H9 (cell line): ENCODE results near the gene SRM. TPM values are rescaled to one million over a fixed set of nuclear protein-coding genes. Genes with fewer than 3 reads are reported as not detected.

Source experiments
- DNase-seq: peaks from one replicate; pipeline ENCODE4 v3.0.0-alpha.2; 2017
- H2AFZ ChIP-seq: one replicate; pipeline ENCODE4 v1.6.1; 2013; ENCODE audit warnings: mild to moderate bottlenecking, low read length, control low read depth, moderate library complexity
- H2AK5ac ChIP-seq: 2 replicates; pipeline ENCODE4 v1.6.1; 2013; ENCODE audit warnings: low read length, control low read depth, mixed read lengths; ENCODE audit not compliant: insufficient read length
- H2BK120ac ChIP-seq: one replicate; pipeline ENCODE4 v1.6.1; 2013; ENCODE audit warnings: low read depth, mild to moderate bottlenecking, low read length, control low read depth, inconsistent platforms; ENCODE audit not compliant: poor library complexity, severe bottlenecking
- H2BK12ac ChIP-seq: 2 replicates; pipeline ENCODE4 v1.6.1; 2013; ENCODE audit warnings: low read length, control low read depth, mixed read lengths, low read depth; ENCODE audit not compliant: insufficient read length
- H2BK15ac ChIP-seq: 2 replicates; pipeline ENCODE4 v1.6.1; 2013; ENCODE audit warnings: low read depth, low read length, control low read depth
- H2BK20ac ChIP-seq: one replicate; pipeline ENCODE4 v1.6.1; 2013; ENCODE audit warnings: low read depth, mild to moderate bottlenecking, low read length, control low read depth, inconsistent platforms; ENCODE audit not compliant: poor library complexity, severe bottlenecking
- H2BK5ac ChIP-seq: 2 replicates; pipeline ENCODE4 v1.6.1; 2013; ENCODE audit warnings: low read length, control low read depth, mixed read lengths; ENCODE audit not compliant: insufficient read length
- H3K14ac ChIP-seq: 2 replicates; pipeline ENCODE4 v1.6.1; 2013; ENCODE audit warnings: low read length, control low read depth; ENCODE audit not compliant: insufficient read depth
- H3K18ac ChIP-seq: 2 replicates; pipeline ENCODE4 v1.6.1; 2013; ENCODE audit warnings: low read depth, mild to moderate bottlenecking, mixed read lengths, low read length, control low read depth; ENCODE audit not compliant: insufficient read length
- H3K23ac ChIP-seq: 2 replicates; pipeline ENCODE4 v1.6.1; 2013; ENCODE audit warnings: low read length, control low read depth, mixed read lengths, low read depth; ENCODE audit not compliant: insufficient read length
- H3K23me2 ChIP-seq: 2 replicates; pipeline ENCODE4 v1.6.1; 2013; ENCODE audit warnings: low read depth, mild to moderate bottlenecking, mixed read lengths, low read length, control low read depth; ENCODE audit not compliant: insufficient read length, poor library complexity, severe bottlenecking
- H3K27ac ChIP-seq: 2 replicates; pipeline ENCODE4 v1.5.1; 2013; ENCODE audit warnings: low read length, control low read depth, mixed read lengths, low read depth; ENCODE audit not compliant: insufficient read length
- H3K27me3 ChIP-seq: 2 replicates; pipeline ENCODE4 v1.6.1; 2013; ENCODE audit warnings: low read length, control low read depth, inconsistent platforms; ENCODE audit not compliant: insufficient read depth
- H3K4ac ChIP-seq: 2 replicates; pipeline ENCODE4 v1.6.1; 2013; ENCODE audit warnings: low read depth, mild to moderate bottlenecking, control low read depth, inconsistent platforms, low read length, moderate library complexity
- H3K4me1 ChIP-seq: 2 replicates; pipeline ENCODE4 v1.6.1; 2013; ENCODE audit warnings: low read length, control low read depth, inconsistent platforms; ENCODE audit not compliant: insufficient read depth
- H3K4me2 ChIP-seq: 2 replicates; pipeline ENCODE4 v1.6.1; 2013; ENCODE audit warnings: low read length, control low read depth, mixed read lengths; ENCODE audit not compliant: insufficient read length, insufficient read depth
- H3K56ac ChIP-seq: 2 replicates; pipeline ENCODE4 v1.6.1; 2013; ENCODE audit warnings: low read depth, mild to moderate bottlenecking, mixed read lengths, low read length, control low read depth; ENCODE audit not compliant: insufficient read length
- H3K79me1 ChIP-seq: 2 replicates; pipeline ENCODE4 v1.6.1; 2013; ENCODE audit warnings: low read depth, mild to moderate bottlenecking, moderate library complexity, low read length, control low read depth, inconsistent platforms; ENCODE audit not compliant: insufficient read depth, poor library complexity, severe bottlenecking
- H3K79me2 ChIP-seq: 2 replicates; pipeline ENCODE4 v1.6.1; 2013; ENCODE audit warnings: low read length, control low read depth, inconsistent platforms; ENCODE audit not compliant: insufficient read depth
- H3K9ac ChIP-seq: 2 replicates; pipeline ENCODE4 v1.6.1; 2013; ENCODE audit warnings: low read length, control low read depth, mixed read lengths; ENCODE audit not compliant: insufficient read length; ENCODE audit errors: extremely low read depth
- H3K9me3 ChIP-seq: one replicate; pipeline ENCODE4 v1.6.1; 2013; ENCODE audit warnings: low read depth, low read length, inconsistent platforms; ENCODE audit not compliant: control insufficient read depth
- H3T11ph ChIP-seq: one replicate; pipeline ENCODE4 v1.6.1; 2013; ENCODE audit warnings: mild to moderate bottlenecking, low read length, control low read depth, inconsistent platforms
- H4K20me1 ChIP-seq: one replicate; pipeline ENCODE4 v1.6.1; 2013; ENCODE audit not compliant: control insufficient read depth, insufficient read length, insufficient read depth
- H4K5ac ChIP-seq: 2 replicates; pipeline ENCODE4 v1.6.1; 2013; ENCODE audit warnings: low read depth, mild to moderate bottlenecking, mixed read lengths, low read length, control low read depth; ENCODE audit not compliant: insufficient read length
- H4K8ac ChIP-seq: replicated peaks from 2 replicates; pipeline ENCODE4 v1.6.1; 2013; ENCODE audit warnings: low read length, control low read depth, mixed read lengths, low read depth; ENCODE audit not compliant: insufficient read length
- H4K91ac ChIP-seq: 2 replicates; pipeline ENCODE4 v1.6.1; 2013; ENCODE audit warnings: low read depth, mild to moderate bottlenecking, moderate library complexity, mixed read lengths, low read length, control low read depth; ENCODE audit not compliant: insufficient read length
- H3K27ac Mint-ChIP-seq, 3 experiments: 2 replicates in 2 of 3; 3 replicates in 1 of 3; pipeline ENCODE4 v1.8.0; 2020 to 2021; ENCODE audit warnings: mixed read lengths in 3 of 3, mild to moderate bottlenecking in 1 of 3, moderate library complexity in 1 of 3
- H3K27me3 Mint-ChIP-seq: 2 replicates; pipeline ENCODE4 v1.8.0; 2021; ENCODE audit warnings: low read depth, mild to moderate bottlenecking, moderate library complexity, mixed read lengths
- H3K36me3 Mint-ChIP-seq, 3 experiments: 2 replicates in 2 of 3; 3 replicates in 1 of 3; pipeline ENCODE4 v1.8.0; 2020 to 2021; ENCODE audit warnings: low read depth in 3 of 3, mixed read lengths in 3 of 3; ENCODE audit not compliant: insufficient read depth in 1 of 3
- H3K4me1 Mint-ChIP-seq, 2 experiments: 2 replicates each; pipeline ENCODE4 v1.8.0; 2020; ENCODE audit warnings: mixed read lengths in 2 of 2
- H3K4me3 Mint-ChIP-seq, 2 experiments: 2 replicates in 1 of 2; 3 replicates in 1 of 2; pipeline ENCODE4 v1.8.0; 2020 to 2021; ENCODE audit warnings: mild to moderate bottlenecking in 2 of 2, mixed read lengths in 2 of 2, moderate library complexity in 1 of 2
- H3K9me3 Mint-ChIP-seq, 2 experiments: 2 replicates in 1 of 2; 3 replicates in 1 of 2; pipeline ENCODE4 v1.8.0; 2020; ENCODE audit warnings: mild to moderate bottlenecking in 2 of 2, mixed read lengths in 2 of 2, moderate library complexity in 1 of 2
- CTCF ChIP-seq: fragments of 200-600 bp; sonication (generic); conservative IDR thresholded peaks from 3 replicates; pipeline ENCODE4 v1.8.0; 2021; ENCODE audit warnings: antibody characterized with exemption, mild to moderate bottlenecking
- WGBS: extraction: QIAGEN DNeasy Blood & Tissue Kit; methylation state at CpG from one replicate; pipeline ENCODE4 v1.1.7; 2013; ENCODE audit warnings: missing lambda C conversion rate, low lambda C conversion rate, mixed read lengths; ENCODE audit not compliant: insufficient read length; ENCODE audit errors: extremely low coverage; 5-methylcytosine and 5-hydroxymethylcytosine counted together
- total RNA-seq: library from RNA; stranded (reverse); gene quantifications from 2 replicates; pipeline ENCODE4 v1.2.1, GENCODE V29; 2021

Gene SRM
- total RNA-seq, 1 experiment from 2014 or later = 196 TPM

GRCh38 chr1:11042065-11042464 is 17.8 kb downstream of the SRM start:
- Histone ChIP-seq H3K79me2 (no peaks in the 10 kb centered on the region; the same call in 1 of the 2 replicates), H2AK5ac (no peak overlapping the region), H3T11ph (no peak overlapping the region), H4K8ac (no peak overlapping the region), H4K91ac (no peak overlapping the region), H3K9ac (no peak overlapping the region), H3K56ac (no peak overlapping the region), H3K4me1 (no peaks in the 10 kb centered on the region), H2BK12ac (no peak overlapping the region), H3K4ac (no peak overlapping the region), H2AFZ (no peak overlapping the region), H3K4me2 (no peak overlapping the region), H2BK5ac (no peak overlapping the region), H3K23me2 (no peaks in the 10 kb centered on the region), H2BK15ac (no peak overlapping the region), H3K23ac (no peak overlapping the region), H4K5ac (no peak overlapping the region), H3K9me3 (no peaks in the 10 kb centered on the region), H3K27ac (no peak overlapping the region), H2BK120ac (no peak overlapping the region), H4K20me1 (peaks cover 4% of the 10 kb centered on the region), H2BK20ac (no peak overlapping the region), H3K18ac (no peak overlapping the region), H3K27me3 (no peaks in the 10 kb centered on the region), H3K14ac (no peak overlapping the region), H3K79me1 (no peaks in the 10 kb centered on the region)
- Mint-ChIP-seq H3K27ac (no peak overlapping the region), H3K4me1 (peaks cover 4 to 5% of the 10 kb centered on the region in 2 experiments), H3K36me3 (peaks cover 0 to 1% (median 0%) of the 10 kb centered on the region in 3 experiments; a peak in 1 of 7 replicates), H3K27me3 (peaks cover 7% of the 10 kb centered on the region; the same call in 1 of the 2 replicates), H3K4me3 (no peak overlapping the region), H3K9me3 (no peaks in the 10 kb centered on the region)
- 100% methylated on average over 2 of the region's 3 CpGs for WGBS
- no peak for DNase-seq
- TF ChIP-seq CTCF = no peak
